Measurements from ENCODE around the gene ADM2. TPM values are rescaled to one million over a fixed set of nuclear protein-coding genes. Genes with fewer than 3 reads are reported as not detected.
A peak's percentile ranks its signal among the peaks of the same experiment; 100 is the strongest.

ADM2 gene
- total RNA-seq, 5 donors from 2014 or later (not counting 1 experiment from before 2014, with no cell fraction given), result 1.5 to 11.3 (median 10.7) TPM

DNA sequence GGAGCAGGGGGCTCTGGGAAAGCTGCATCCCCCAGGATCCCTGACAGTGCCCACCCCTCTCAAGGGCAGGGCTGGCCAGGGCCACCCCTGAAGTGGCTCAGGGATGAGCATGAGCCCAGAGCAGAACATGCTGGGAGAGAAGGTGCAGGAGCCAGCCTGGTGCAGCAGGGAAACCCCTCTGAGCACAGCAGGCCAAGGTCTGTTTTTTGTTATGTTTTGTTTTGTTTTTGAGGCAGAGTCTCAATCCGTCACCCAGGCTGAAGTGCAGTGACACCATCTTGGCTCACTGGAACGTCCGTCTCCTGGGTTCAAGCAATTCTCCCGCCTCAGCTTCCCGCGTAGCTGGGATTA, 5.7 kb upstream of the ADM2 start:
- H3K27me3 Mint-ChIP-seq, result peaks cover 0 to 5% of the 10 kb centered on the region in 2 donors
- H3K36me3 Mint-ChIP-seq, result peaks cover 8% of the 10 kb centered on the region
- Histone ChIP-seq H3K27me3 (replicated peaks in 1 of 2; ENCODE audit: control insufficient read depth in 2 of 2, extremely low read depth in 1 of 2, insufficient read depth in 2 of 2, low read length in 1 of 2) (peaks cover 0 to 6% of the 10 kb centered on the region in 2 experiments), H3K36me3 (ENCODE audit: control insufficient read depth in 2 of 2, extremely low read depth in 1 of 2, insufficient read depth in 1 of 2, low read length in 1 of 2) (peaks cover 0 to under 1% of the 10 kb centered on the region in 2 donors), H3K27ac (ENCODE audit: low read length) (peak overlapping the region; percentile 65), H3K4me3 (ENCODE audit: control insufficient read depth in 1 of 2, extremely low read depth in 1 of 2, low read length in 1 of 2) (peak overlapping the region in 1 of 2 donors; percentile 65), H3K9me3 (no peaks in the 10 kb centered on the region), H3K4me1 (ENCODE audit: control insufficient read depth in 1 of 2, extremely low read depth in 1 of 2, insufficient read depth in 2 of 2, low read length in 2 of 2) (peaks cover 29 to 43% of the 10 kb centered on the region in 2 experiments)
- no peaks in the 10 kb centered on the region for H3K9me3 Mint-ChIP-seq
- WGBS (ENCODE audit: insufficient coverage), result 64% methylated on average over 4 of the region's 6 CpGs
- peak overlapping the region; percentile 63 to 77 for H3K27ac Mint-ChIP-seq
- H3K4me3 Mint-ChIP-seq, result peak overlapping the region; percentile 64 to 91 (median 71)
- ChIA-PET POLR2A (no interaction called here), CTCF (no interaction called here)
- H3K4me1 Mint-ChIP-seq, result peaks cover 47 to 49% (median 47%) of the 10 kb centered on the region in 3 donors
- ATAC-seq (replicated peaks in 1 of 4), result no peak
- no peak for DNase-seq

DNA sequence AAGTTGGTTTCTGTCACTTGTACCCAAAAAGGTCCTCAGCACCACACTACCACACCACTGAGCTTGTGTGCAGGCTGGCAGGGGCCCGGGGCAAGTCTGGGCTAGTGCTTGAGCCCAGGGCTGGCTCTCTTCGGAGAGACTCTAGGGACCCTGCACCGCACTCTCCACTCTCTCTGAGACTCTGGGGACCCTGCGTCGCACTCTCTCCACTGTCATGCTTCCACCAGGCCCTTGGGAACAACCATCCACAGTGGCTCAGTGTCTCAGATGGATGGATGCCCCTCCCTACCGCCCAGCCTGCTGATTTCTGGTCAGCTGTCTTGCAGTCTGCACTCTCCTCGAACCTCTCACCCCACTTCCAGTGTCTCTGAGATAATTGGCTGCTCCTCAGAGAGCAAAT, 4.5 kb upstream of the ADM2 start:
- H3K9me3 ChIP-seq, result no peaks in the 10 kb centered on the region
- H3K36me3 ChIP-seq (ENCODE audit: control insufficient read depth in 2 of 2, extremely low read depth in 1 of 2, insufficient read depth in 1 of 2, low read length in 1 of 2), result no peaks in the 10 kb centered on the region
- H3K4me1 ChIP-seq (ENCODE audit: control insufficient read depth in 1 of 2, extremely low read depth in 1 of 2, insufficient read depth in 2 of 2, low read length in 2 of 2), result peaks cover 18 to 38% of the 10 kb centered on the region in 2 experiments
- ChIA-PET POLR2A (no interaction called here), CTCF (no interaction called here)
- H3K36me3 Mint-ChIP-seq, result peaks cover 8% of the 10 kb centered on the region
- peaks cover 0 to 7% of the 10 kb centered on the region in 2 experiments for H3K27me3 ChIP-seq (replicated peaks in 1 of 2; ENCODE audit: control insufficient read depth in 2 of 2, extremely low read depth in 1 of 2, insufficient read depth in 2 of 2, low read length in 1 of 2)
- ATAC-seq (replicated peaks in 1 of 4), result no peak
- no peak for DNase-seq
- no peak overlapping the region for H3K27ac ChIP-seq (ENCODE audit: low read length)
- peaks cover 34 to 37% (median 36%) of the 10 kb centered on the region in 3 donors for H3K4me1 Mint-ChIP-seq
- peak overlapping the region in 1 of 2 donors; percentile 5 for H3K27ac Mint-ChIP-seq
- H3K4me3 Mint-ChIP-seq, result peak overlapping the region; percentile 64 to 91 (median 71)
- H3K9me3 Mint-ChIP-seq, result no peaks in the 10 kb centered on the region
- 87% methylated on average over 7 of the region's 7 CpGs for WGBS (ENCODE audit: insufficient coverage)
- peaks cover 0 to 5% of the 10 kb centered on the region in 2 donors for H3K27me3 Mint-ChIP-seq
- H3K4me3 ChIP-seq (ENCODE audit: control insufficient read depth in 1 of 2, extremely low read depth in 1 of 2, low read length in 1 of 2), result no peak overlapping the region

DNA sequence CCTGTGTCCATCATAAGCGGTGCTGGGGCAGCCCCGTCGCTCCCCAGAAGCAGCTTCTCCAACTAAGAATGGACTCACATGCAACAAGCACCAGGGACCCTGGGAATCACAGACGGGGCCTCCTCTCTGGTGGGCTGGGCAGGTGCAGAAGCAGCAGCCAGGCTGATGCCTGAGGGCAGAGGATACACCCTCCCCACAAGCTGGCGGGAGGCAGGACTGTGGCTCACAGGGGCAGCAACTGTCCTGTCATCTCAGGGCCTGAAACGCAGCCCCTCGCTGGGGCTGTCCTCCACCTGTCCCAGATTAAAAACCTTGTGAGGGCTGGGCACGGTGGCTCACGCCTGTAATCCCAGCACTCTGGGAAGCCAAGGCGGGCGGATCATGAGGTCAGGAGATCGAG, 3.4 kb upstream of the ADM2 start:
- Histone ChIP-seq H3K9me3 (no peaks in the 10 kb centered on the region), H3K4me1 (ENCODE audit: control insufficient read depth in 1 of 2, extremely low read depth in 1 of 2, insufficient read depth in 2 of 2, low read length in 2 of 2) (peaks cover 12 to 38% of the 10 kb centered on the region in 2 experiments), H3K4me3 (ENCODE audit: control insufficient read depth in 1 of 2, extremely low read depth in 1 of 2, low read length in 1 of 2) (no peak overlapping the region), H3K36me3 (ENCODE audit: control insufficient read depth in 2 of 2, extremely low read depth in 1 of 2, insufficient read depth in 1 of 2, low read length in 1 of 2) (no peaks in the 10 kb centered on the region), H3K27me3 (replicated peaks in 1 of 2; ENCODE audit: control insufficient read depth in 2 of 2, extremely low read depth in 1 of 2, insufficient read depth in 2 of 2, low read length in 1 of 2) (peaks cover 0 to 17% of the 10 kb centered on the region in 2 experiments), H3K27ac (ENCODE audit: low read length) (no peak overlapping the region)
- H3K36me3 Mint-ChIP-seq, result peaks cover 8% of the 10 kb centered on the region
- DNase-seq (no peak), ATAC-seq (replicated peaks in 1 of 4) (no peak)
- ChIA-PET POLR2A (no interaction called here), CTCF (interaction anchor here in 1 of 2 donors (0.6 kb wide), 1 partner anchor 143 kb away, joined by 6 read pairs; no protein-coding TSS in a partner anchor)
- no peak overlapping the region for H3K27ac Mint-ChIP-seq
- 95% methylated on average over 9 of the region's 12 CpGs for WGBS (ENCODE audit: insufficient coverage)
- H3K9me3 Mint-ChIP-seq, result no peaks in the 10 kb centered on the region
- H3K27me3 Mint-ChIP-seq, result peaks cover 0 to 5% of the 10 kb centered on the region in 2 donors
- peaks cover 24 to 26% (median 25%) of the 10 kb centered on the region in 3 donors for H3K4me1 Mint-ChIP-seq
- H3K4me3 Mint-ChIP-seq, result no peak overlapping the region

DNA sequence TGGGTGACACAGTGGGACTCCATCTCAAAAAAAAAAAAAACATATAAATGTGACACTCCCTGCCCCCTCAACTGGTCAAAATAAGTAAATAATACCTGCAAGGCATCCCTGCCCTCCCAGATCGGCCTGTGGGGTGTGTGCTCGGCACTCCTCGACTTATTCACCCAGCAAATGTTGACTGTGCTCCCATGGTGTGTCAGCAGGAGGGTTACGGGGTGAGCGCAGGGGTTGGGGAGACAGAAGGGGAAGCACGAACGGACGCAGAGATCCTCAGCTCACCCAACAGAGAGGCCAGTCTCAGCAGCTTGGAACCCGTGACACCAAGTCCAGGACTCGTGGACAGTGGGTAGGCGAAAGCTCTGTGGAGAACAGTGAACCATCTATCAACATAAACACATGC, 1.6 kb upstream of the ADM2 start:
- H3K36me3 Mint-ChIP-seq, result no peaks in the 10 kb centered on the region
- Histone ChIP-seq H3K27me3 (replicated peaks in 1 of 2; ENCODE audit: control insufficient read depth in 2 of 2, extremely low read depth in 1 of 2, insufficient read depth in 2 of 2, low read length in 1 of 2) (peaks cover 0 to 30% of the 10 kb centered on the region in 2 experiments), H3K27ac (ENCODE audit: low read length) (no peak overlapping the region), H3K9me3 (no peaks in the 10 kb centered on the region), H3K36me3 (ENCODE audit: control insufficient read depth in 2 of 2, extremely low read depth in 1 of 2, insufficient read depth in 1 of 2, low read length in 1 of 2) (no peaks in the 10 kb centered on the region), H3K4me3 (ENCODE audit: control insufficient read depth in 1 of 2, extremely low read depth in 1 of 2, low read length in 1 of 2) (no peak overlapping the region), H3K4me1 (ENCODE audit: control insufficient read depth in 1 of 2, extremely low read depth in 1 of 2, insufficient read depth in 2 of 2, low read length in 2 of 2) (peaks cover 6 to 31% of the 10 kb centered on the region in 2 experiments)
- peaks cover 0 to 5% of the 10 kb centered on the region in 2 donors for H3K27me3 Mint-ChIP-seq
- no peak for ATAC-seq (replicated peaks in 1 of 4)
- ChIA-PET POLR2A (interaction anchor here in 1 of 2 donors (0.6 kb wide), 1 partner anchor 58 kb away, joined by 3 read pairs; no protein-coding TSS in a partner anchor), CTCF (interaction anchor here in 1 of 2 donors (0.5 to 1.4 kb wide), 2 partner anchors 9 to 210 kb away, joined by 3 to 6 read pairs; partner anchors contain the start of gene MAPK11)
- H3K27ac Mint-ChIP-seq, result peak overlapping the region in 1 of 2 donors; percentile 14
- WGBS (ENCODE audit: insufficient coverage), result 84% methylated on average over 5 of the region's 11 CpGs
- H3K9me3 Mint-ChIP-seq, result no peaks in the 10 kb centered on the region
- peaks cover 12 to 14% (median 12%) of the 10 kb centered on the region in 3 donors for H3K4me1 Mint-ChIP-seq
- no peak for DNase-seq
- peak overlapping the region; percentile 59 to 75 (median 74) for H3K4me3 Mint-ChIP-seq

DNA sequence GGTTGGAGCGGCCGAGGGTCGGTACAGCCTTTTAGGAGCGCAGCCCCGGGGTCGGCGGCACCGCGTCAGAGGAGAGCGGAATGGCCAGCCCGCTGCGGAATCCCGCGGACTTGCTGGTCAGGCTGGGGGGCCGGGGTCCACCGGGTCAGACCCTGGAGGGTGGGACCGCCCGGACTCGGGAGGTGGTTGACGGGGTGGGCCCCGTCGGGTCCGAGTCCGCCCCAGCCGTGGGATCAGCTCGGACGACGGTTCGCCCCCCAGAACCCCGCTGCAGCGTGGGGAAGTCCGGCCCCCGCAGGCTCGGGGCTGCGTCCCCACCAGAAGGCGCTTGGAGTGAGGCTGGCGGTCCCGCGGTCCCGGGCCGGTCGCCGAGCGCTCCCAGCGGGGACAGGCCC, 301 bp upstream of the ADM2 start:
- DNase-seq, result no peak
- Mint-ChIP-seq H3K4me3 (peak overlapping the region; percentile 59 to 74 (median 72)), H3K27ac (peak overlapping the region in 1 of 2 donors; percentile 22), H3K27me3 (peaks cover 0 to 5% of the 10 kb centered on the region in 2 donors), H3K4me1 (peaks cover 5 to 13% (median 8%) of the 10 kb centered on the region in 3 donors), H3K36me3 (no peaks in the 10 kb centered on the region), H3K9me3 (no peaks in the 10 kb centered on the region)
- WGBS (ENCODE audit: insufficient coverage), result 7% methylated on average over 45 of the region's 45 CpGs
- ChIA-PET CTCF (no interaction called here), POLR2A (no interaction called here)
- no peak for ATAC-seq (replicated peaks in 1 of 4)
- no peaks in the 10 kb centered on the region for H3K36me3 ChIP-seq (ENCODE audit: control insufficient read depth in 2 of 2, extremely low read depth in 1 of 2, insufficient read depth in 1 of 2, low read length in 1 of 2)
- peaks cover 0 to 35% of the 10 kb centered on the region in 2 experiments for H3K27me3 ChIP-seq (replicated peaks in 1 of 2; ENCODE audit: control insufficient read depth in 2 of 2, extremely low read depth in 1 of 2, insufficient read depth in 2 of 2, low read length in 1 of 2)
- H3K9me3 ChIP-seq, result no peaks in the 10 kb centered on the region
- H3K4me1 ChIP-seq (ENCODE audit: control insufficient read depth in 1 of 2, extremely low read depth in 1 of 2, insufficient read depth in 2 of 2, low read length in 2 of 2), result peaks cover 6 to 24% of the 10 kb centered on the region in 2 experiments
- H3K27ac ChIP-seq (ENCODE audit: low read length), result no peak overlapping the region
- H3K4me3 ChIP-seq (ENCODE audit: control insufficient read depth in 1 of 2, extremely low read depth in 1 of 2, low read length in 1 of 2), result peak overlapping the region; percentile 12 to 40

DNA sequence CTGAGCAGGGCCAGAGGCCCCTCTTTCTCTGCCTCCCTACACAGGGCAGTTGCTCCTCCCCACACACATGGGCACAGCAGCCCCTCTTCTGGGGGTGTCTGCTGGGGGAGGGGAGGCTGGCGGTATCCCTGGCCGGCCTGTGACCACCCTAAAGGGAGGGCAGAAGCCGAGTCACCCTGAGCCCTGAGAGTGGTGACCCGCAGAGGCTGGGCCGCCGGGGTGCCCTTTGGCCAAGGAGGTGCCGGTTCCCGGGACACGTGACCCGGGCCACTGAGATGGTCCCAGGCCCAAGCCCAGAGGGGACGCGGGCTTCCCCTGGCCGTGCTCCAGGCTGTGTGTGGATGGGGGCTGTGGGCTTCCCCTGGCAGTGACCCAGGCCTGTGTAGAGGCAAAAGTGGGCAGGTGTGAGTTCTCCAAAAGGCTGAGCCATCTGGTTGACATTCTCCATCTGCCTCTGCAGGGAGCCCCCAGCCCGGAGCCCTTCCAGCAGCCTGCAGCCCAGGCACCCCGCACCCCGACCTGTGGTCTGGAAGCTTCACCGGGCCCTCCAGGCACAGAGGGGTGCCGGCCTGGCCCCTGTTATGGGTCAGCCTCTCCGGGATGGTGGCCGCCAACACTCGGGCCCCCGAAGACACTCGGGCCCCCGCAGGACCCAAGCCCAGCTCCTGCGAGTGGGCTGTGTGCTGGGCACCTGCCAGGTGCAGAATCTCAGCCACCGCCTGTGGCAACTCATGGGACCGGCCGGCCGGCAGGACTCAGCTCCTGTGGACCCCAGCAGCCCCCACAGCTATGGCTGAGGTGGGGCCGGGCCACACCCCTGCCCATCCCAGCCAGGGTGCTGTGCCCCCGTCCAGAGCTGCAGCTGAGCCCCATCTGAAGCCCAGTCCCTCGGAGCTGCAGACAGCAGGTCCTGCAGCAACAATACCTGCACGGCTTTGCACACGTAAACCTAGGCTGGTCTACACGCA, 1.0 kb downstream of the ADM2 start:
- Histone ChIP-seq H3K4me1 (ENCODE audit: control insufficient read depth in 1 of 2, extremely low read depth in 1 of 2, insufficient read depth in 2 of 2, low read length in 2 of 2) (peaks cover 6 to 24% of the 10 kb centered on the region in 2 experiments), H3K36me3 (ENCODE audit: control insufficient read depth in 2 of 2, extremely low read depth in 1 of 2, insufficient read depth in 1 of 2, low read length in 1 of 2) (no peaks in the 10 kb centered on the region), H3K4me3 (ENCODE audit: control insufficient read depth in 1 of 2, extremely low read depth in 1 of 2, low read length in 1 of 2) (peak overlapping the region; percentile 46 to 49), H3K27me3 (replicated peaks in 1 of 2; ENCODE audit: control insufficient read depth in 2 of 2, extremely low read depth in 1 of 2, insufficient read depth in 2 of 2, low read length in 1 of 2) (peaks cover 0 to 42% of the 10 kb centered on the region in 2 experiments), H3K9me3 (no peaks in the 10 kb centered on the region), H3K27ac (ENCODE audit: low read length) (no peak overlapping the region)
- H3K4me1 Mint-ChIP-seq, result peaks cover 5 to 9% (median 9%) of the 10 kb centered on the region in 3 donors
- ChIA-PET POLR2A (no interaction called here), CTCF (interaction anchor here in 1 of 2 donors (0.7 kb wide), 1 partner anchor 66 kb away, joined by 7 read pairs; no protein-coding TSS in a partner anchor)
- peaks cover 0 to 5% of the 10 kb centered on the region in 2 donors for H3K27me3 Mint-ChIP-seq
- 85% methylated on average over 33 of the region's 35 CpGs for WGBS (ENCODE audit: insufficient coverage)
- no peaks in the 10 kb centered on the region for H3K9me3 Mint-ChIP-seq
- no peak overlapping the region for H3K27ac Mint-ChIP-seq
- peak overlapping the region; percentile 72 to 75 (median 73) for H3K4me3 Mint-ChIP-seq
- ATAC-seq (replicated peaks in 1 of 4) (no peak), DNase-seq (no peak)
- H3K36me3 Mint-ChIP-seq, result no peaks in the 10 kb centered on the region
